ENCODE measurements around the gene RBM20. TPM values are rescaled to one million over a fixed set of nuclear protein-coding genes. Genes with fewer than 3 reads are reported as not detected.
"Not testable (repeated sequence)": the region's sequence is repeated elsewhere in the genome, so short reads cannot be mapped to it uniquely, and the experiment has no call there.

The RBM20 gene
- total and polyA plus RNA-seq, 7 donors = 0.23 to 7.8 (median 5.4) TPM; not detected in 1

DNA sequence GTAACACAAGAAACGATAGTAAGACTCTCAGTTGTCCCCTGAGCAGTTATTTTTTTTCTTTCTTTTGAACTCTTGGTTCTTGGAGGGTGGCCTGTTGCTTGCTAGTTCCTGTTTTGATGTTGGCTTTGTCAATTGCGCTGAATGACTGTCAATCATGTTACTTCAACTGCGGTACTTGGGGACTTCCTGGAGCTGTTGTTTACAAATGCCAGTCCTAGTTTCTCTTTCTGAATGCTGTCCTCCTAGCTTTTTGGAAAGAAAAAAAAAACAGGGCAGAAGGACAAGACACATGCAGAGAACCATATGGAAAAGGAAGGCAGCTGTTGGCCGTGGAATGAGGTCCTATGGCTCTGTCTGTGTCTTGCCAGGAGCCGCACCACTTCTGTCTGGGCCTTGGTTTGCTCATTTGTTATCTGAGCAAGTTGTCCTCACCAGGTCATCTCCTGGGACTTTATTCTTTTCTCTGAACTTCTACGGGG, 220.6 kb downstream of the RBM20 start:
- H3K27ac ChIP-seq = peak overlapping the region; percentile 69 to 81 (median 74)
- no peaks in the 10 kb centered on the region for H3K9me3 ChIP-seq
- no peak overlapping the region for H3K4me3 ChIP-seq
- TF ChIP-seq CTCF (IDR thresholded peaks at IDR 0.05) (no peak), EP300 (IDR thresholded peaks at IDR 0.05) (no peak), POLR2AphosphoS5 (IDR thresholded peaks at IDR 0.05) (no peak), POLR2A (IDR thresholded peaks at IDR 0.05) (no peak)
- H3K4me1 ChIP-seq = peaks cover 0 to 32% (median 25%) of the 10 kb centered on the region in 4 donors
- no peaks in the 10 kb centered on the region for H3K36me3 ChIP-seq
- intact Hi-C loops (cut with DNase I) = no loop called here
- no peak for DNase-seq
- WGBS, 2 donors = 10 to 17% methylated on average over 6 of the region's 6 CpGs
- H3K27me3 ChIP-seq = no peaks in the 10 kb centered on the region

DNA sequence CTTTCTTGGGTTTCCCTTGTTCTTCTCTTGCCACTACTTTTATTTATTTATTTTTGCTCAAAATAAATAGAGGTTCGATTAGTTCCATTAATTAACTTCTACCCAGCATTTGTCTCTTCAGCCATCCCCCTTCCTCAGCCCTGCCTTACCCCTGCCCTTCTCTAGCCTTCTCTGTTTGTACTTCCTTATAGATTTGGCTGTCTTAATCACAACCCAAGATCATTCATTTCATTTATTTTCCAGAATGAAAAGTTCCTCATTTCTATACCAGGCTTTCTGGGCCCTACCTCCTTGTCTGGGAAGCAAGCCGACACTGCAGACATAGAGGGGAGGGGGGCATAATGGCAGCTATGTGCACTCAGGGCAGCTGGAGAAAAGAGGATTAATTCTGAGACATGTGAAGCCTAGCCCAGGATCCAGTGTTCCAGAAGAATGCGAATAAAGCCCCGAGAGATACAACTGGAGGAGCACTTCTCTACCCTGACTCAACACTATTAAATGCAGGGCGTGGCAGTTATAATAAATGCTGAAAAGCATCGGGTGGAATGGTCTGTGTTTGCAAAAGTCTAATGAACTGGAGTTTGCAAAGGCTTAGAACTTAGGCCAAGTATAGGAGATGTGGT, 221.2 kb downstream of the RBM20 start:
- Histone ChIP-seq H3K27ac (peak overlapping the region; percentile 69 to 81 (median 74)), H3K4me3 (no peak overlapping the region), H3K36me3 (no peaks in the 10 kb centered on the region), H3K9me3 (no peaks in the 10 kb centered on the region), H3K4me1 (peaks cover 0 to 29% (median 25%) of the 10 kb centered on the region in 4 donors), H3K27me3 (no peaks in the 10 kb centered on the region)
- DNase-seq = no peak
- WGBS, 2 donors = 6 to 24% methylated on average over 6 of the region's 6 CpGs
- TF ChIP-seq EP300 (IDR thresholded peaks at IDR 0.05) (no peak), POLR2A (IDR thresholded peaks at IDR 0.05) (no peak), POLR2AphosphoS5 (IDR thresholded peaks at IDR 0.05) (no peak)
- intact Hi-C loops (cut with DNase I) = no loop called here

GRCh38 chr10:110865809-110866482, 221.8 kb downstream of the RBM20 start:
- peak overlapping the region; percentile 69 to 81 (median 74) for H3K27ac ChIP-seq

DNA sequence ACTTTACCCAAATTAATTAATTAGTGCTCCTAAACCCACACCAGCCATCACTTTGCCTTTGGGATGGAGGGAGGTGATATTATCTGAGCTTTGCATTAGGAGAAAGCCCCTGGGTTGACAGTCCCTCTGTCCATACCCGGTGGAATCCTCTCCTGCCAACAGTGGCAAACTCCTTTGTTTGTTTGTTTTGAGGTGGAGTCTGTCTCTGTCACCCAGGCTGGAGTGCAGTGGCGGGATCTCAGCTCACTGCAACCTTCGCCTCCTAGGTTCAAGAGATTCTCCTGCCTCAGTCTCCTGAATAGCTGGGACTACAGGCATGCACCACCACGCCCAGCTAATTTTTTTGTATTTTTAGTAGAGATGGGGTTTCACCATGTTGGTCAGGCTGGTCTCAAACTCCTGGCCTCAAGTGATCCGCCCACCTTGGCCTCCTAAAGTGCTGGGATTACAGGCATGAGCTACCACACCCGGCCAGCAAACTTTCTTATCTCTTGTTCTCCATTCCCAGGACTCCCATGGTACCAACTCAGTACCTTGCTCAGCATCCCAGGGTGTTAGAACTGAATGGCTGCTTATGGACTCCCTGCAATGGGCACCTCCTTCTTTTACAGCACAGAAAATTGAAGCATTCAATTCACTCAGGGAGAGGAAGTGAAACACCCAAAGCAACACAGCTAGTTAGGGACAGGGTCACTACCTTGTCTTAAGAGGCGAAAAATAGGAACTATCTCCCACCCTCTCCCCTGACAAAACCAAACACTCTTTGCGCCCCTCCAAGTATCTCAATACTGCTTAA, 223.1 kb downstream of the RBM20 start:
- H3K36me3 ChIP-seq; H3K9me3 ChIP-seq; DNase-seq; H3K4me3 ChIP-seq; H3K27me3 ChIP-seq; intact Hi-C loops (cut with DNase I): not testable (repeated sequence)
- Histone ChIP-seq H3K27ac (peak overlapping the region in 3 of 4 donors; percentile 11 to 49 (median 28)), H3K4me1 (peaks cover 0 to 38% (median 29%) of the 10 kb centered on the region in 4 donors)
- WGBS, 2 donors = 51 to 69% methylated on average over 8 of the region's 8 CpGs

More at GRCh38 chr10:110865809-110866482, 221.8 kb downstream of the RBM20 start:
- no peaks in the 10 kb centered on the region for H3K27me3 ChIP-seq
- TF ChIP-seq EP300 (IDR thresholded peaks at IDR 0.05) (no peak), POLR2A (IDR thresholded peaks at IDR 0.05) (no peak), CTCF (IDR thresholded peaks at IDR 0.05) (no peak), POLR2AphosphoS5 (IDR thresholded peaks at IDR 0.05) (no peak)
- DNase-seq = no peak
- 18 to 22% methylated on average over 4 of the region's 4 CpGs for WGBS, 2 donors
- no peaks in the 10 kb centered on the region for H3K36me3 ChIP-seq
- no peaks in the 10 kb centered on the region for H3K9me3 ChIP-seq
- intact Hi-C loops (cut with DNase I) = no loop called here
- no peak overlapping the region for H3K4me3 ChIP-seq
- H3K4me1 ChIP-seq = peaks cover 0 to 33% (median 26%) of the 10 kb centered on the region in 4 donors

GRCh38 chr10:110867807-110868465, 223.8 kb downstream of the RBM20 start:
- Histone ChIP-seq H3K4me1 (peaks cover 0 to 38% (median 29%) of the 10 kb centered on the region in 4 donors), H3K4me3 (no peak overlapping the region), H3K36me3 (no peaks in the 10 kb centered on the region), H3K27me3 (no peaks in the 10 kb centered on the region), H3K27ac (peak overlapping the region in 2 of 4 donors; percentile 28 to 49), H3K9me3 (no peaks in the 10 kb centered on the region)
- intact Hi-C loops (cut with DNase I) = loop anchor here (2.0 kb wide), 1 partner anchor 29 kb away; no protein-coding TSS in a partner anchor
- TF ChIP-seq EP300 (IDR thresholded peaks at IDR 0.05) (no peak), POLR2AphosphoS5 (IDR thresholded peaks at IDR 0.05) (no peak), CTCF (IDR thresholded peaks at IDR 0.05) (no peak), POLR2A (IDR thresholded peaks at IDR 0.05) (no peak)
- DNase-seq = no peak
- 36 to 42% methylated on average over 4 of the region's 4 CpGs for WGBS, 2 donors

Measured in sigmoid colon (tissue), 7 donors.